ENCODE results near the gene TRAPPC12.
"Not testable (repeated sequence)": the region's sequence is repeated elsewhere in the genome, so short reads cannot be mapped to it uniquely, and the experiment has no call there.

The TRAPPC12 gene

GRCh38 chr2:3486047-3487027, 106.8 kb downstream of the TRAPPC12 start:
- no peak for DNase-seq (ENCODE audit: low read depth)

DNA sequence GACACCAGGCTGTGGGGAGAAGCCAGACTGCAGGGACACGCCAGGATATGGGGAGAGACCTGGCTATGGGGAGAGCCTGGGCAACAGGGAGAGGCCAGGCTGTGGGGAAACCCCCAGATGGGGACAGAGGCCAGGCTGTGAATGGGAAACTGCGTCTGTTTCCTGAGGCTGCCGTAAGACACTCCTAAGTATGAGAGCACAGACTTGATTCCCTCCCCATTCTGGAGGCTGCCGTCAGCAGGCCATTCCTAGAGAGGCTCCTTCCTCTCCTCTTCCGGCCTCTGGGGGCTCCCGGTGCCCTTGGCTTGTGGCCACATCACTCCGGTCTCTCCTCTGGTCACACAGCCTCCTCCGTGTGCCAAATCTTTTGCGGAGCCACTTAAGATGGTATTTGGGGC, 107.5 kb downstream of the TRAPPC12 start:
- DNase-seq (ENCODE audit: low read depth) = no peak

GRCh38 chr2:3487432-3487831, 107.9 kb downstream of the TRAPPC12 start:
- DNase-seq (ENCODE audit: low read depth) = no peak

DNA sequence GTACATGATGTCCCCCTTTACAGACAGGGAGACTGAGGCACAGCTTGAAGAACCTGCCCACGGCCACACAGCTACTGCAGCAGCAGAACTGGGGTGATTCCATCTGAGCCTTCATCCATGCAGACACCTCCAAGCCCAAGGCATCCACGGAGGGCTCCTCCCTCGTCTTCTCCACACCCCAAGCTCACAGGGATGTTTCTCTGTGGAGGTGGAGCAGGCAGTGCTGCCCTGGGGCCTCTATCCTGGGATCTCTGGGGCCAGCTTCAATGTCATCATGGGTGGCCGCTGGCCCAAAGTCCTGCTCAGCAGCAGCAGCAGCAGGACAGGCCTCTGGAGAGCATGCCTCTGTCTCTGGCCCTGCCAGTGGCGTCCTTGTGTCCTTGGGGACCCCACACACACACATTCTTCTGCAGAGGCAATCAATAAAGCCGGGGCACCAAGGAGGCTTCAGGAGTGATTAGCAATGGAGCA, 108.6 kb downstream of the TRAPPC12 start:
- DNase-seq (ENCODE audit: low read depth) = no peak

- DNase-seq (ENCODE audit: low read depth) = no peak
These were observed 109.6 kb downstream of the TRAPPC12 start for GRCh38 chr2:3488855-3489763.

DNA sequence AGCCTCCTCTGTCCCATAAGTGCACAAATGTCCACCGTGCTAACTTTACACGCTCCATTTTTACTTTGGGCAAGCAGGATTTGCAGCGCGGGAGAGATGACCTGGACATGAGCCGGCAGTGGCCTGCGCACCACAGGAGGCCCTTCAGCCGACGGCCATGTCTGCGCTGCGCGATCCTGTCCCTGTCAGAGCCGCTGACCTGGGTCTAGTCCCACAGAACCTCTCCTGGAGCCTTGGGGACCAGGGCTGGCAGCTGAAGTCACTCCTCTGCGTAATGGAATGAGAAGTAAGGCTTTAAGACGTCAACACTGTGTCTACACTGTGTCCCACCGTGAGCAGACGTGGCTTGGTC, 110.2 kb downstream of the TRAPPC12 start:
- DNase-seq (ENCODE audit: low read depth) = no peak

GRCh38 chr2:3490191-3491170, 111.0 kb downstream of the TRAPPC12 start:
- DNase-seq (ENCODE audit: low read depth) = no peak

DNA sequence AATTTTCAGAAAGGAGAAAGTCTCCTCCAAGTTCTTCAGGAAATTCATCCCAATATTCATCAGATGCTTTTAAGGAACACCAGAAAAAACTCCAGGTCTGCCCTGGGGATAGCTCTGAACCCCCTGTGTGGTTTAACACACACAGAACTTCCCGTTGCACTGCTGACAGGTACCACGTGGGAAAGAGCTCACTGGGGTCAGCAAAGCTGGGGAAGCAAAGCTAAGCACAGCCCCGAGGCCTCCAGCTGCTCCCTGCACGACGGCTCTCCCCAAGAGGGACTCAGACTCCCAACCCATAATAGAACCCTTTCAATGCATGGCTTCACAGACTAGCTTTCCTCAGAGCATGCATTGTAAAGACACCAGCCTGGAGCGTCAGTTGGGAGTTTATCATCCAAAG, 111.8 kb downstream of the TRAPPC12 start:
- no peak for DNase-seq (ENCODE audit: low read depth)

DNA sequence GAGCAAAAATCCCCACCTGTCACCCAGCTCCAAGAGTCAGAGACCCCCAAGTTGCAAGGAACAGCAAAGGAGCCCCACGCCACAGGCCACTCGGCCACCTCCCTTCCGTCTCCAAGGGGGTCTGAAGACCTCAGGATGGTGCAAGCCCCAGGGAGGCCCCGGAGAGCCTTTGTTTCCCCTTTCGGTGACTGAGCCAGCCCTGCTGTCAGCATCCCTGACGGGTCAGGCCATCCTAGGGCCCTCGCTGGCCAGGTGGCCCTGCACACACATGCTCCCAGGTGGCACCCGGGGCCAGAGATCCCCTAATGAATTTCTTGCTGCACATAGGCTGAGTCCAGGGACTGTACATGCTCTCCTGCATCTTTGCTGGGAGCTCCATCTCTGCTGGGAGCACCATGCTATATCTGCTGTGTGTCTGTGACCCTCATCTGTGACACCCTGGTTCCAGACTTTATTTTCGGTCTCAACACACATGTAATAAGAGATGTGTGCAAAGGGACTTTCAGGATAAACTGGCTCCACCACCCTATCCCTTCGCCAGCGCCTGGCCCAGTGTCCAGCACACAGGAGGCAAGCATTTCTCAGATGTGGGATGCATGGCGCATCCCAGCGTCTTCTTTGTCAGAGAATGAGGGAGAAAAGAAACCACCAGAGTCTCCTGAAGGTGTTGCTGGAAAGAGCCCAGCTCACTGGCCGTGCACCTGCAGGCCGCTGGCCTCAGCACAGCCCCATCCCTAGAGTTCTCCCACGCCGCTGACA, 112.4 kb downstream of the TRAPPC12 start:
- no peak for DNase-seq (ENCODE audit: low read depth)

GRCh38 chr2:3492475-3492787, 112.9 kb downstream of the TRAPPC12 start:
- DNase-seq (ENCODE audit: low read depth) = not testable (repeated sequence)

GRCh38 chr2:3492951-3493614, 113.6 kb downstream of the TRAPPC12 start:
- no peak for DNase-seq (ENCODE audit: low read depth)

DNA sequence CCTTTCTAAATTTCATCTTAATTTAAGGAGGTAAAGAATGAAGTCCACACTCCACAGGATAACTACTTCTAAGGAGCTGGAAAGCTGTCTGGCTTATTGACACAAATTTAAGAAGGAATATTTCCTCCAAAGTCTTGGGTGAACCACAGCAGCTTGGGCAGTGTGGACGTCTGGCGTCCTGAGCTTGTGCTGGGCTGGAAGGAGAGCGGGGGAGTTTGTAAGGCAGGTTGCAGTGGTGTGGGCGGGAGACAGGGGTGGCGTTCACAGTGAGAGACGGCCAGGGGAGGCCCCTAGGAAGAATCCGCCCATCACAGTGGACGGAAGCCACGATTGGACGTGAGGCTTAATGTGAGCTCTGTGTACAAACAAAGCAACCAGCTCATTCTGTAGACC, 114.1 kb downstream of the TRAPPC12 start:
- DNase-seq (ENCODE audit: low read depth) = no peak

DNA sequence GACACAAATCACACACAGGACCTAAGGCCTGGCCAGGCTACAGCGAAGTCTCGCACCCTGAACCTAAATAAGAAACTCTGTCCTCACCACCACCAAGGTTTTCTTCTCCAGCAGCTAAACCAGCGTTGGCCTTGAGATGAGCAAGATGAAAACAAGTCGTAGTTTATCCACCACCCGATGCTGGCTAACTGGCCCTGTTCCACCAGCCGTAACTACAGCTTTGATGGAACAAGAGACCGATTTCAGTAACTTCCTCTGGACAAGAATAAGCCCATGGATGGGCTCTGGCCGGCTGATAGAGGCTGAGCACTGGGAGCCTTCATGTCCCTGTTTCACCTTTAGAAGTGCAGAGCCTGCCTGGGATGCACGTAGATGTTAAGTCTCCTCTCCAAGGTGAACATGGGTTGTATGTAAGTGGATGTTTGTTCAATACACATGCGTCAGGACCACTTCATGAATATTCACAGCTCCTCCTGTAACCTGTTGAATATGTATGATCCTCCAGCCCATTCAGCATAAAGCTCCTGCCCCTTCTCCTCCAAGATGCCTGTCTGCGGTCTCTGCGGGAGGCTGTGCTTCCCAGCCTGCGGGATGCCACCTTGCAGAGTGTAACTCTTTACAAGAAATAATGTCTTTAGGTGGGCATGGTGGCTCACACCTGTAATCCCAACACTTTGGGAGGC, 115.6 kb downstream of the TRAPPC12 start:
- no peak for DNase-seq (ENCODE audit: low read depth)

- not testable (repeated sequence) for DNase-seq (ENCODE audit: low read depth)
These were observed 117.2 kb downstream of the TRAPPC12 start for GRCh38 chr2:3496708-3497080.

DNA sequence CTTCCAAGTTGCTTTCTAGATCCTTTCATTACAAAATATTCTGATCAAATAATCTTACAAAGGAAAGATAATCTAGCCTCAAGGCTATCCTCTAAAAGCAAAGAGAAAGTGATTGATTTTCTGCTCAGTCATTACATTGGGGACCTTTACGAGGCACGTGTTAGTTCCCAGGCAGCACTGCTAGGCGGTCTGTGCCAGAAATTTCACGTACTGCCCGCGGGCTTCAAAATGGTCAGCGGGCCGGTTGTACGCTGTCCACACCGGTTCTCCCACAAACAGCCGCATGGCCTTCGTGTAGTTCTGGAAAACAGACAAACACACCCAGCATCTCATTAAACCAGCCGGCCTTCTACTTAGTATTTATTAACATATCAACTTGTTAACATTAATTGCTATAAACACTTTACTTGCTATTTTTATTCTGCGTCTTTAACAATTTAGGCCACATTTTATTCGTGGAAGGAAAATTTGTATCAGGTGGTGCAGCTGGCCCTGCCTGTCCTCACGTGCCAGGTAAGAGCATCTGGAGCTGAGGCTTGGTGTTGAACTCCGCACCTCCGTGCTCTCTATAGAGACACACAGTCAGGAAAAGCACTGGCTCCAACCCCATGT, 119.4 kb downstream of the TRAPPC12 start:
- no peak for DNase-seq (ENCODE audit: low read depth)

GRCh38 chr2:3500326-3500899, 120.9 kb downstream of the TRAPPC12 start:
- DNase-seq (ENCODE audit: low read depth) = no peak

GRCh38 chr2:3503046-3503445, 123.6 kb downstream of the TRAPPC12 start:
- DNase-seq (ENCODE audit: low read depth) = no peak

DNA sequence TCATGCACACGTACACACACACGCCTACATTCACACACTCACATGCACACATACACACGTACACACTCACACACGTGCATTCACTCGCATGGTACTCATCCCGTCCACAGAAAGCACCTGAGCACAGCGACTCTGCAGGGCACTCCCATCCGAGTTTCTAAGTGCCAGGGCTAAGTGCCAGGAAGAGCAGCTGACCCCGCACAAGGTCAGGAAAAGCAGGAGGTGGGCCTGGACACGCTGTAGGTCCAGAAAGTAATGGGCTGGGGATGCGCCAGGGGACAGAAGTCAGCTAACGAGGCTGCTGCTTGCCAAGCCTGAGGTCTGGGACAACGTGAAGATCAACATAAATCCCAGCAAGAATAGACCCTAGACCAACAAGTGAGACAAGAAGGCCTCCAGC, 124.0 kb downstream of the TRAPPC12 start:
- DNase-seq (ENCODE audit: low read depth) = no peak

GRCh38 chr2:3504741-3505140, 125.2 kb downstream of the TRAPPC12 start:
- DNase-seq (ENCODE audit: low read depth) = no peak
